ENCODE data around the gene DNAJB13.

- TF ChIP-seq BHLHE40 (IDR thresholded peaks at IDR 0.05; ENCODE audit: low read depth, low read length) (no peak), RAD21 (IDR thresholded peaks at IDR 0.05; ENCODE audit: low read length) (no peak), RFX5 (IDR thresholded peaks at IDR 0.05; ENCODE audit: low read depth, low read length) (no peak), CTCF (conservative IDR thresholded peaks at IDR 0.05; ENCODE audit: low read depth, low read length) (no peak), SMC3 (IDR thresholded peaks at IDR 0.05; ENCODE audit: low read depth, low read length) (no peak), RCOR1 (IDR thresholded peaks at IDR 0.05; ENCODE audit: insufficient replicate concordance, low read length) (no peak), NFE2L2 (IDR thresholded peaks at IDR 0.05; ENCODE audit: low read depth, low read length) (no peak), MAFK (IDR thresholded peaks at IDR 0.05; ENCODE audit: low read depth, low read length) (no peak), CEBPB (IDR thresholded peaks at IDR 0.05; ENCODE audit: low read depth, low read length) (no peak), POLR2A (IDR thresholded peaks at IDR 0.05; ENCODE audit: low read depth, low read length) (no peak), MXI1 (IDR thresholded peaks at IDR 0.05; ENCODE audit: borderline replicate concordance, low read depth, low read length) (no peak)
These were observed 57.0 kb downstream of the DNAJB13 start for GRCh38 chr11:74007691-74008372.

Data from IMR-90 (cell line).